Activated CD4-positive, alpha-beta T cell treated with anti-CD3 and anti-CD28 coated beads, Interleukin-2, amount 50 U/mL, for 4 hours (primary cell): Measurements from ENCODE around the gene PAX7.

Experiments
- DNase-seq, 2 experiments: peaks; one replicate each; pipeline ENCODE4 v3.0.0-alpha.2; 2020

PAX7 gene

GRCh38 chr1:18711003-18711402, 80.4 kb downstream of the PAX7 start:
- no peak for DNase-seq

DNA sequence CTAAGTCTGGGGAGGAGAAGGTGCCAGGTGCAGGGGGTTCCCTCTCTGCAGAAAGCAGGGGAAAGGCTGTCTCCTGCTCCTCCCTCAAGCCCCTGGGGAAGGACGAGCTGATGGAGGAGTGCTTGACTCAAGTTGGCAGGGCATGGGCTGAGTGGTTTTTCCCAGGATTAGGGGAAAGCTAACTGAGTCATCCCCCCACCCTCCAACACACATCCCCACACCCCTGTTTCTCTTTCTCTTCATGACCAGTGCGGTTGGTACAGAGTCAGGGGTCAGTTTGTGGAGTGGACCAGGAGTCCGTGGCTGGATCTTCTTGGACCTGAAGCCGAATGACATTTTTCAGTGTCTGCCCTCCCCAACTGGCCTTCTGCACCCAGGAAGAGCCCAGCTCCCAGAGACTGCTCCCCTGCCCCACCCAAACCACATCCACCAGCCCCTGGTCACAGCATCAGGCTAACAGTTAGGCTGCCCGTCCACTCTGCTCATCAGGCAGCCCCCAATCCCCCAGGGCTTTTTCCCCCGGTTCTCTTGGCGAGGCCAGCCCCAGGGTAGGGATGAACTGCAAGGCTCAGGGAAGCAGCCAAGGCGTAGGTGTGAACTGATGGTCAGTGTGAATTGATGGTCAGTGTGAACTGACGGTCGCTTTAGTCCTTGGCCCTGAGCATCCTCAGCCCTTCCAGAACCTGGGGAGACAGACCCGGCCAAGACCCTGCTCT, 81.0 kb downstream of the PAX7 start:
- DNase-seq = no peak

DNA sequence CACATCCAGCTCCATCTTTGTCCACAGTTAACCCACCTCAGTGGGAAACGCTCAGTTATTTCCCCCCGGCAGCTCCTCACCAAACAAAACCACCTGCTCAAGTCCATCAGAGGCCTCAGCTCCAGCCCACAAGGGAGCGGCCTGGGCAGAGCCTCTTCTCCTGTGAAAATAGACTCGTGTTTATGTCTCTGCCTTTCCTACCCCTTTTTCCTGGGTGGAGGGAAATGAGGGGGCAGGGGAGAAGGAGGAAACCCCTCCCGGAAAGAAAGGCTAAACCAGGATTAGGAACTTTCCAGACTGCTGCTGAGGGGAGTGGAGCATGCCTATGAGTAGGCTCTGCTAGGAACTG, 81.6 kb downstream of the PAX7 start:
- no peak for DNase-seq

DNA sequence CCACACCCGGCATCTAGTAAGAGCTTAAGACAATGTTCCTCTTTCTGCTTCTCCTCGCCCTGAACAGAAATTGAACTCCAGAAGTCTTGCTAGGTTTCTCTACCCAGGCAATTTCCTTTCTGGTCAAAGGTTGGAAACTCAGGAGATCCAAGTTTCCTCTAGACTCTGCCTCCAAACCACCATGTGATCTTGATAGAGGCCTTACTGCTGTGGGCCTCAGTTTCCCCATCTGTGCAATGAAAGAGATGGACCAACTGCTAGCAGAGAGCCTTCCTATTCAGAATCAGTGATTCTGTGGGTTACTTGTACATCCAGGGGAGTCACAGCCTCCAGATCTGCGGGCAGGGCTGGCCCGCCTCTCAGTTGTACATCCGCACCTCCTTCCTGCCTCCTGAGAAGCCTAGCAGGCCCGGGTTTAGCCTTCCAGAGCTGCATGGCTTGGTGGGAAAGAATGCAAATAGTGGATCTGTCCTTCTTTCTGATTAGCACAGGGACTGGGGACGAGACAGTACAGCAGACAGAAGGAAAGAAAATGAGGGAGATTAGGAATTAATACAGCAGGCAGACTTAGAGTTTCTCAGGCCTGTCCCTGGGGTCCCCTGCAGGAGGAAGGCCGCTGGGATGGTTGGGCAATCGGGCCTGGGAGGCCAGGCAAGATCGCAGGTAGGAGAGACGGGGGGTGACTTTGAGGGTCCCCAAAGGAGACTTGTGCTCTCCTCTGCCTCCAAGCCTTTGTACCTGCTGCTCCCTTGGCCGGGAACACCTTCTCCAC, 83.9 kb downstream of the PAX7 start:
- DNase-seq = no peak

- no peak for DNase-seq
Observed at GRCh38 chr1:18716112-18716784, 85.6 kb downstream of the PAX7 start.

GRCh38 chr1:18716785-18717678, 86.4 kb downstream of the PAX7 start:
- DNase-seq = no peak

DNA sequence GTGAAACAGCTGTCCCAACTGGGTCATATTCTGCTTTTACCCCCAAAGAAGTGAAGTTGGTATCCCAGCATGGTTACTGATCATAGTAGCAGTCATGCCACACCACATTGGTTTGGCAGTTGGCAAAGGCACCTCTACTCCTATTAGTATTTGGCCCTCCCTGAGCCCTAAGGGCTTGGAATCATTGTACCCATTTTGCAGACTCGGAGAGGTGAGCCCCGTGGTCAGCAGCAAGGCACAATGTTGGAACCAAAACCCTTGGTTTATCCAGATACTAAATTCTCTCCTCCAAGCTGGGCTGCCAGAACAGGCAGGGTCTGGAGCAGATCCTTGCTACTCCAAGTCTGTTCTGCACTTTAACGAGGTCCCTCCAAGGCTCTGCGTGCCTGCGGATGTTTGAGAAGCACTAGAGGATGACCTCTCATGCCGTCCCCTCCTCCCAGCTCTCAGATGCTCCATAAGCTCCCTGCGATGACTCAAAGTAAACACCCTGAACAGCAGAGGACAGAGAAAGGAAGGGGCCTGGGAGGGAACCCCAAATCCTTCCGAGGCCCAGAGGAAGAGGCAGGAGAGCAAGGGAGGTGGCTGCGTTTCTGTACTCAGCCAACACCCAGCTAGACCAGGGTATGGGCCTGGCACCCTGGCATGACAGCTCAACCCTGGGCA, 89.3 kb downstream of the PAX7 start:
- no peak for DNase-seq

GRCh38 chr1:18721041-18721440, 90.4 kb downstream of the PAX7 start:
- no peak for DNase-seq

GRCh38 chr1:18721776-18722175, 91.1 kb downstream of the PAX7 start:
- DNase-seq = no peak

DNA sequence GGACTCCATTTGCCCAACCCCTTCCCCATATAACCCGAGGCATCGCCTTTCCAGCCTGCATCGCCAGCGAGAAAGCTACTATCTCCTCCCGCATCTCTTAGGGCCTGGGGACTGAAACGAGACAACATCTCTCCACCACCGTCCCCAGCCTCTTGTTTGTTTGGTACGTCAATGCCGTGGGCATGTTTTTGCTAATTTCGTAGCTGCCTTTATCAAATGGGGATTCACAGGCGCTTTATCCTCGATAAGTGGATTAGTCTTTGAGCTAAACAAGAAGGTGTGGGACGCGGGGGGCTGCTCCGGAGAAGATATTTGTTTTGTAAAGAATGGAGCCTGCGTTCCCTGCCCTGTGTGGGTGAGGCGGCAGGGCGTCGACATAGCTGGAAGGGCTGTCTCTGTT, 91.6 kb downstream of the PAX7 start:
- no peak for DNase-seq

GRCh38 chr1:18723206-18723605, 92.6 kb downstream of the PAX7 start:
- DNase-seq = no peak

DNA sequence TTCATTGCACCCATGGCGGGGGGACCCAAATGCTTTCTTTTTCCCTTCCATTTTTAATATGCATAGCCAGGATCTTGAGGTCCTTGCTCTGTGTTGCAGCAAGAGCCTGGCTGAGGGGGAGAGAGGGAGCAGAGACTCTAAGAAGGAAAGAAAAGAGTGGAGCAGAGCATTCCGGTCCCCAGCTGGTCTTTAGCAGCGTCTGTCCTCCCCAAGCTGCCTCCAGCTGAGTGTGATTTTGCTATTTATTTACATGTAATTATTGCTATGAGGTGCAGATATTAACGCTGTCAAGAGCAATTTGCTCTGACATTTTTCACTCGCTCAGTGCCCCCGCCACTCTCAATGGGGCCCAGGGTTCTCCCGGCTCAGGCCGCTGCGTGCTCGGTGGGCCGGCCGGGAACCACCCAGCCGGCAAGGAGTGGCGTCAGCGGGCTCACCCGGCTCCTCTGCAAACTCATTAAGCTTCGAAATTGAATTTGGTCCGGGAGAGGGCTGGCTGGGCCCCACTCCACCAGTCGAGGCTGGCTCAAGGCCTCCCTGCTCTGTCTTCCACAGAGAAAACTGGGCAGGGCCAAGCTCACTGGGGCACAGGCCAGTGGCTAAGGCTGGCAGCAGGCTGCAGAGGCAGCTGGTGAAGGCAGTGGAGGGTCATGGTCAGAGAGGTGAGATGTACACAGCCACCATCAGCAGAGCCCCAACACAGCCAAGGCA, 93.2 kb downstream of the PAX7 start:
- DNase-seq = no peak

DNA sequence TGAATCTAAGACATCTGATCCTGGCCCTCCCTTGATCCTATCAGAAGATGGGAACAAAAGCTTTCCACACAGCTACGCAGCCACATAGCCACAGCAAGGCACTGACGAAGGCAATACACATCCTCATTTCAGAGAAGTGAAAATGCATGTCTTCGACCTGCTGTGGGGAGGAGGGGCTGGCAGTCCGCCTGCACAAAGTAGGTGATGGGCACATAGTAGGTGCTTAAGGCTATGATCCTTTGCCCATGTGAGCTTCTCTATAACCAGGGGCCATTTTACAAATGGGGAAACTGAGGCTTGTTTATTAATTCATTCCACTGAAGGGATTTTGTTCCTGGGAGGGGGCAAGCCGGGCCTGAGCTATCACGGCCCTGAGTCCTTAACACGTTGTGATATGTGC, 94.2 kb downstream of the PAX7 start:
- DNase-seq = no peak

- DNase-seq = no peak
Observed at GRCh38 chr1:18725231-18725895, 94.7 kb downstream of the PAX7 start.

DNA sequence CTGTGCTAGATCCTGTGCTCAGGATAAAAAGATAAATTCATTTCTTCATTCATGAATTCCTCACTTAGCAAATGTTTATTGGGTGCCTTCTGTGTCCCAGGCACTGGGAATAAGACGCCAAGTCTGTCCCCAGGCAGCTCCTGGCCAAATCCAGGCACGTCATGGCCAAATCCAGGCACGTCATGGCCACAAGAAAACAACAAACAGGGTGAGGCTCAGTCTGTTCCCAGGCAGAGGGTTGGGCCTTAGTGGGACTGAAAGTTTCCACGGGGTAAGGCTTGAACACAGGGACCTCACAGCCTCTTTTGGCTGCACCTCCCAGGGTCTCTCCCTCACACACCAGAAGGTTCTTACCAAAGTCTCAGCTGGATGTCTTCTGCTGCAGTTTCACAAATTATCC, 95.7 kb downstream of the PAX7 start:
- no peak for DNase-seq

- DNase-seq = no peak
Observed at GRCh38 chr1:18727956-18728355, 97.3 kb downstream of the PAX7 start.

DNA sequence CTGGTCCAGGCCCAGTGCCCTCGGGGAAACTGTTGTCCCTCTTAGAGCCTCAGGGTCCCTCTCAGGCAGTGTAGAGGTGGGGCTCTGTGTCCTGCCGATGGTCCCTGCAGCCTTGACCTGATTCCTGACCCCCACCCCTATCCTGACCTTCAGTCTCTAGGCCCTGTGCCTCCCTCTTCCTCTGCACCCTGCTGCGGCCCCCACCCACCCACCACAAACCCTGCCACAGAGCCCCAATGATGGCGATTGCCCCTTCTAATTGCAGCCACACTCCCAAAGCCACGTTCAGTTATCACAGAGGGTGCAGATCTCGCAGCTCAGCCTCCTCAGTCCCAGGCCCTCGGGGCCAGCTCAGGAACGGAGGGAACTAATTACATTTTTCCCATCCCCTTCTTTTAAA, 99.7 kb downstream of the PAX7 start:
- no peak for DNase-seq

DNA sequence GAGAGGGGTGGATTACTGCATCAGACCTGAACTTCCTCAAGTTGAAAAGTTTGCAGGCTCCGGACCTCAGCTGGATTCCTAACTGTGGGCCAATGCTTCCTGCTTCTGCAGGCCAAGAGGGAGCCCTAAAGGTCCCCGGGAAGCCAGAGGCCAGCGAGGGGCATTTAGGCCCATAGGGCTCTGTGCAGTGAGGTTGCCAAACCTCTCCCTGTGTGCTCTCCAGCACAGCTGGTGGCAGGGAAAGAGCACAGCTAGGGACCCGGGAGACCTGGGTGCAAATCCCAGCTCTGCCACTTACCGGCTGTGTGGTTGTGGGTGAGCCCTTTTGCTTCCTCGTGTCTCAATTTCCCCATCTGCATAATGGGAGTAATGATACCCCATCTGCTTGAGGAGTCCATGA, 100.5 kb downstream of the PAX7 start:
- DNase-seq = no peak

DNA sequence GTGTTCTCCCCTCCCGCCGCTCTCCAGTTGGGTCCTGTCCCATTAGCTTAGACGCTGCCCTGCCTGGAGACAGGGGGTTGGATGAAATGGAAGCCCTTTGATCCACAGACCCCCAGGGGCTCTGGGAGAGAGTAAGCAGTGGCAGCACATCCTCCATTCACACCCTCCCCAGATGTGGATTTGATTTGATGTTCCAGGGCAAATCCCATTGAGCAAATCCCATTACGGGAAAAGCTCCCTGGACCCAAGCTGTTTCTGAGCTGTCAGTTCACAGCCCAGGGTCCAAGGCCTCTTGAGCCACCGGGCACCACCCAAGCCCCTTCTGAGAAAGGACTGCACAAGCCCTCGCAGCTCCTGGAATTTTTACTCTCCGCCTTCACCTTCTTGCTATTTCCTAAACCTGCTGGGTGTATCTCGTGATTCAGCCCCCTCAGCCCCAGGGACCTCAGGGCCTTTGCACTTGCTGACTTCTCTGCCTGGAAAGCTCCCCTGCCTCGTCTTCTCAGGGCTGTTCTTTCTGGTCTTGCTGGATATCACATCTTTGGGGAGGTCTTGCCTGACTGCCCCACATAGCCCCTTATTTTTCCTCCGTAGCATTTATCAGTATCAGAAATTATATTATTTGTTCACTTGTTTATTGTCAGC, 101.1 kb downstream of the PAX7 start:
- DNase-seq = no peak

- no peak for DNase-seq
Observed at GRCh38 chr1:18732686-18733085, 102.0 kb downstream of the PAX7 start.

DNA sequence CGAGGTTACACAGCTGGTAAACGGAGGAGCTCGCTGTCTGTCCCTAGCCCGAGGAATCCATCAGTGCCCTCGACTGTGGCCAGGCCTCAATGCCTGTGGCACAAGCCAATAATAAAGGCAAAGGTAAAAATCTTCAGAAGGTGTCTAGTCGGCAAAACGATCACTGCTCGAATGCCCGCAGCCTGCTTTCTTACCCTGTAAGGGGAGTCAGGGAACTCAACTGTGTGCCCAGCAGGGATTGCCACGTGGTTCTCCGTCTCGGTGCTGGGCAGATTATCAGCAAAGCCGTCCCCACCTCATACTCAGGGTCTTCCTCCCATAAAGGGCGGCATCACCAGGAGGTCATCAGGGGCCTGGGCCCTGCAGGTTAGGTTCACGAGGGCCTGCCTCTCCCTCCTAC, 103.4 kb downstream of the PAX7 start:
- no peak for DNase-seq
